Measurements from ENCODE around the gene LPCAT4.

LPCAT4 gene

GRCh38 chr15:34336231-34336990 is 30.6 kb downstream of the LPCAT4 start:
- no peak for DNase-seq

GRCh38 chr15:34335176-34336032 is 31.6 kb downstream of the LPCAT4 start:
- DNase-seq: no peak

- DNase-seq: no peak
These were observed 32.3 kb downstream of the LPCAT4 start for GRCh38 chr15:34334672-34335071.

GRCh38 chr15:34332553-34333120 is 34.4 kb downstream of the LPCAT4 start:
- no peak for DNase-seq

GRCh38 chr15:34331809-34332208 is 35.2 kb downstream of the LPCAT4 start:
- DNase-seq: no peak

GRCh38 chr15:34330279-34330678 is 36.7 kb downstream of the LPCAT4 start:
- no peak for DNase-seq

GRCh38 chr15:34329006-34329405 is 38.0 kb downstream of the LPCAT4 start:
- no peak for DNase-seq

- DNase-seq: no peak
These were observed 39.1 kb downstream of the LPCAT4 start for GRCh38 chr15:34327906-34328305.

- DNase-seq: no peak
These were observed 41.6 kb downstream of the LPCAT4 start for GRCh38 chr15:34325368-34325767.

- no peak for DNase-seq
These were observed 42.1 kb downstream of the LPCAT4 start for GRCh38 chr15:34324933-34325332.

- no peak for DNase-seq
These were observed 43.8 kb downstream of the LPCAT4 start for GRCh38 chr15:34323217-34323616.

GRCh38 chr15:34318277-34319079 is 48.5 kb downstream of the LPCAT4 start:
- peak; percentile 29 for DNase-seq

GRCh38 chr15:34314491-34315490 is 52.2 kb downstream of the LPCAT4 start:
- no peak for DNase-seq

GRCh38 chr15:34311563-34311962 is 55.4 kb downstream of the LPCAT4 start:
- DNase-seq: no peak
